GM12878 (cell line): ENCODE measurements around the gene REPS1. TPM values are rescaled to one million over a fixed set of nuclear protein-coding genes. Genes with fewer than 3 reads are reported as not detected.

Source experiments
- CBFB ChIP-seq: IDR thresholded peaks from 2 replicates; pipeline ENCODE4 v1.6.1; 2016; ENCODE audit warnings: antibody characterized with exemption, low read depth
- EED ChIP-seq: sonication (generic); IDR thresholded peaks from 2 replicates; pipeline ENCODE4 v1.6.1; 2016; ENCODE audit warnings: antibody characterized with exemption, low read depth
- JUNB ChIP-seq: IDR thresholded peaks from 2 replicates; pipeline ENCODE4 v1.6.1; 2016; ENCODE audit warnings: antibody characterized with exemption, mild to moderate bottlenecking
- PAX5 ChIP-seq: IDR thresholded peaks from 2 replicates; pipeline ENCODE4 v1.6.1; 2011; ENCODE audit warnings: low read depth, low read length, borderline replicate concordance
- POU2F2 ChIP-seq: IDR thresholded peaks from 3 replicates; pipeline ENCODE4 v1.6.1; 2011; ENCODE audit warnings: low read depth, mild to moderate bottlenecking, low read length, borderline replicate concordance
- RFX5 ChIP-seq: IDR thresholded peaks from 2 replicates; pipeline ENCODE4 v1.6.1; 2011; ENCODE audit warnings: low read depth, low read length, improper control_type of control experiment
- SPI1 ChIP-seq: IDR thresholded peaks from 2 replicates; pipeline ENCODE4 v1.6.1; 2011; ENCODE audit warnings: low read depth, mild to moderate bottlenecking, low read length, moderate library complexity, borderline replicate concordance; ENCODE audit not compliant: insufficient read depth
- SREBF1 ChIP-seq: IDR thresholded peaks from 2 replicates; pipeline ENCODE4 v1.6.1; 2012; ENCODE audit warnings: mild to moderate bottlenecking, low read length
- TCF3 ChIP-seq: IDR thresholded peaks from 2 replicates; pipeline ENCODE4 v1.6.1; 2012; ENCODE audit warnings: low read depth, mild to moderate bottlenecking, low read length, borderline replicate concordance; ENCODE audit not compliant: insufficient read depth
- ZBTB11 ChIP-seq: fragments of 450-650 bp; formaldehyde crosslinking; IDR thresholded peaks from 2 replicates; pipeline ENCODE4 v1.5.0; 2022; ENCODE audit warnings: mild to moderate bottlenecking, missing genetic modification characterization
- ZBTB40 ChIP-seq: fragments of 450-650 bp; IDR thresholded peaks from 2 replicates; pipeline ENCODE4 v1.6.1; 2016; ENCODE audit warnings: mild to moderate bottlenecking, moderate library complexity, borderline replicate concordance
- ZNF687 ChIP-seq: fragments of 450-650 bp; IDR thresholded peaks from 2 replicates; pipeline ENCODE4 v1.6.1; 2017; ENCODE audit warnings: mild to moderate bottlenecking, moderate library complexity
- ZSCAN29 ChIP-seq: fragments of 450-650 bp; IDR thresholded peaks from 2 replicates; pipeline ENCODE4 v1.6.1; 2017; ENCODE audit warnings: mild to moderate bottlenecking, moderate library complexity
- polyA plus RNA-seq, 11 experiments: library from polyadenylated mRNA; depleted of rRNA in 4 of 11; unstranded in 6 of 11; stranded (reverse) in 5 of 11; fragments of >200 nt; fragmentation: Nextera tagmentation in 4 of 11; fragmentation: Illumina TruSeq in 1 of 11; extraction: Ambion mirVana in 4 of 11; extraction: Trizol in 1 of 11; gene quantifications; 1 replicate in 1 of 11; 2 replicates in 10 of 11; pipeline versions ENCODE4 v1.2.1 to v1.2.3, GENCODE V29; 2011 to 2016; ENCODE audit warnings: inconsistent platforms in 2 of 11, missing spikeins in 2 of 11, low read depth in 1 of 11
- total RNA-seq, 4 experiments: library from RNA; depleted of rRNA in 3 of 4; stranded (reverse); fragments of >200 nt in 3 of 4; fragmentation: Illumina TruSeq in 1 of 4; extraction: Trizol in 1 of 4; gene quantifications; 2 replicates each; pipeline versions ENCODE4 v1.2.1 to v1.2.3, GENCODE V29; 2013 to 2021

REPS1 gene
- total and polyA plus RNA-seq, 10 of the 15 experiments (the other 5 are each of a cell fraction or from before 2014, with no cell fraction given), result 13.7 to 59.3 (median 31.7) TPM

GRCh38 chr6:139028658-139029469 is 40.8 kb upstream of the REPS1 start, which contains the start of gene ABRACL (continued):
- TF ChIP-seq CBFB (peak; percentile 53; the same call in 1 of the 2 replicates), ZBTB11 (CRISPR knock-in tag) (no peak), EED (peak; percentile 70), ZSCAN29 (peak; percentile 19; the same call in 1 of the 2 replicates), ZBTB40 (no peak), RFX5 (no peak), SREBF1 (no peak), ZNF687 (no peak), PAX5 (peak; percentile 24; the same call in 1 of the 2 replicates), TCF3 (no peak), SPI1 (peak; percentile 62; the same call in 1 of the 2 replicates), POU2F2 (peak; percentile 32; the same call in 2 of the 3 replicates), JUNB (no peak; the same call in 1 of the 2 replicates)
